AG04449 (cell line): ENCODE data around the gene DENND5B.

Source experiments
- CTCF ChIA-PET: fragments of 350-600 bp; formaldehyde crosslinking; extraction: SDS; loops from one replicate; lab custom pipeline; 2021; ENCODE audit warnings: antibody characterized with exemption; lab: Yijun Ruan, JAX
- POLR2A ChIA-PET: fragments of 400-600, 350-600 bp; formaldehyde crosslinking; extraction: SDS; loops from one replicate; lab custom pipeline; 2020; ENCODE audit warnings: antibody characterized with exemption, inconsistent platforms; lab: Yijun Ruan, JAX
- DNase-seq: peaks from one replicate; pipeline ENCODE4 v3.0.0-alpha.2; 2010; ENCODE audit warnings: low read depth, low spot score
- H3K4me3 ChIP-seq: 2 replicates; pipeline ENCODE4 v1.5.1; 2011; ENCODE audit warnings: low read depth, mild to moderate bottlenecking, control low read depth, low read length
- TF ChIP-seq, protein P1 (sequence below): IDR thresholded peaks from one replicate; pipeline ENCODE4 v1.5.1; 2011; ENCODE audit warnings: mild to moderate bottlenecking, moderate library complexity, low read length, control low read depth, inconsistent platforms; ENCODE audit not compliant: insufficient read depth; ENCODE audit errors: missing control alignments

The DENND5B gene

DNA sequence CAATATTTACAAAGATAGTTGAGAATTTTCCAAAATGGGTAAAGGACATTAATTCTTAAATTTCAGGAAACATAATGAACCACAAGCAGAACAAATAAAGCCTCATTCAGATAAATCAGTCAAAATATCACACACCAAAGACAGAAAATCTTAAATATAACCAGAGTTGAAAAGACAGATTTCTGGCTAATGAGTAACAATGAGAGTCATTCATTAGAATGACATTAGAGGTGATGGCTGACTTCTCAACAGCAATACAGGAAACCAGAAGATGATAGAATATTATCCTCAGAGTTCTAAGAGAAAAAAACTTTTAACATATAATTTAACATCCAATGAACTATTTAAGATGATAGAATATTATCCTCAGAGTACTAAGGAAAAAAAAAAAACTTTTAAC, 124.2 kb downstream of the DENND5B start:
- POLR2A ChIA-PET: no interaction called here
- no peak for DNase-seq
- H3K4me3 ChIP-seq: no peak overlapping the region
- TF ChIP-seq, protein P1, sequence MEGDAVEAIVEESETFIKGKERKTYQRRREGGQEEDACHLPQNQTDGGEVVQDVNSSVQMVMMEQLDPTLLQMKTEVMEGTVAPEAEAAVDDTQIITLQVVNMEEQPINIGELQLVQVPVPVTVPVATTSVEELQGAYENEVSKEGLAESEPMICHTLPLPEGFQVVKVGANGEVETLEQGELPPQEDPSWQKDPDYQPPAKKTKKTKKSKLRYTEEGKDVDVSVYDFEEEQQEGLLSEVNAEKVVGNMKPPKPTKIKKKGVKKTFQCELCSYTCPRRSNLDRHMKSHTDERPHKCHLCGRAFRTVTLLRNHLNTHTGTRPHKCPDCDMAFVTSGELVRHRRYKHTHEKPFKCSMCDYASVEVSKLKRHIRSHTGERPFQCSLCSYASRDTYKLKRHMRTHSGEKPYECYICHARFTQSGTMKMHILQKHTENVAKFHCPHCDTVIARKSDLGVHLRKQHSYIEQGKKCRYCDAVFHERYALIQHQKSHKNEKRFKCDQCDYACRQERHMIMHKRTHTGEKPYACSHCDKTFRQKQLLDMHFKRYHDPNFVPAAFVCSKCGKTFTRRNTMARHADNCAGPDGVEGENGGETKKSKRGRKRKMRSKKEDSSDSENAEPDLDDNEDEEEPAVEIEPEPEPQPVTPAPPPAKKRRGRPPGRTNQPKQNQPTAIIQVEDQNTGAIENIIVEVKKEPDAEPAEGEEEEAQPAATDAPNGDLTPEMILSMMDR: no peak
- CTCF ChIA-PET: no interaction called here

GRCh38 chr12:31465002-31465401, 125.9 kb downstream of the DENND5B start:
- TF ChIP-seq, protein P1: no peak
- no peak overlapping the region for H3K4me3 ChIP-seq
- ChIA-PET POLR2A (no interaction called here), CTCF (no interaction called here)
- no peak for DNase-seq

DNA sequence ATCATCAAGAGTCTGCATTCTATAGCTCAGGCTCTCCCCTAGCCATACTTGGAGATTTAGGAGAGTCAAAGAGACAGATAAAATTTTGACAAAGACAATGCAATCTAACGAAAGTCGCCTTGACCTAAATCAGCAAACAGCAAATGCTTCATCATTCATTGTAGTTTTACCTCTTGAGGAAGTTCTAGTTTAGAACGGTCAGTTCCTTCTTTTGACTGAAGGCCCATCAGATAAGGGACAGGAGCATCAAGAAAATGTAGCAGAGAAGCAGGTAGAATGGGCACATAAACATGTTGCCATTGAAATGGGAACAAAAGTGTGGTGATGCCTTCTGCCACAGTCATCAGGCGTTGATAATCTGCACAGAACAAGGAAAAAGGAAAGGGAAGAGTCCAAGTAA, 130.9 kb downstream of the DENND5B start:
- TF ChIP-seq, protein P1: no peak
- no peak for DNase-seq
- CTCF ChIA-PET: no interaction called here
- POLR2A ChIA-PET: no interaction called here
- H3K4me3 ChIP-seq: no peak overlapping the region

GRCh38 chr12:31456562-31456961, 134.4 kb downstream of the DENND5B start:
- no peak for DNase-seq
- no peak overlapping the region for H3K4me3 ChIP-seq
- ChIA-PET POLR2A (no interaction called here), CTCF (interaction anchor here (1.0 kb wide), 1 partner anchor 604 kb away, joined by 3 read pairs; no protein-coding TSS in a partner anchor)
- TF ChIP-seq, protein P1: no peak

- H3K4me3 ChIP-seq: no peak overlapping the region
- TF ChIP-seq, protein P1: no peak
- POLR2A ChIA-PET: no interaction called here
- no peak for DNase-seq
- CTCF ChIA-PET: no interaction called here
Measured at GRCh38 chr12:31444736-31445135, 146.2 kb downstream of the DENND5B start.

DNA sequence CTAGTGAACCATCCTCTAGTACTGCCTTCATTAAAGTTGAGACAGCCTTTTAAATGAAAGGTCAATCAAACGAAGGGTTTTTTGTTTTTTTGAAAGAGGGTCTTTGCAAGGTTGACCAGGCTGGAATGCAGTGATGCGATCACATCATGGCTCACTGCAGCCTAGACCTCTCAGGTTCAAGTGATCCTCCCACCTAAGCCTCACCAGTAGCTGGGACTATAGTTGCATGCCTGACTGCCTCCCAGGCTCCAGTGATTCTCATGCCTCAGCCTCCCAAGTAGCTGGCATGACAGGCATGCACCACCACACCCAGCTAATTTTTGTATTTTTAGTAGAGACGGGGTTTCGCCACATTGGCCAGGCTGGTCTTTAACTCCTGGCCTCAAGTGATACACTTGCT, 150.3 kb downstream of the DENND5B start:
- TF ChIP-seq, protein P1: no peak
- POLR2A ChIA-PET: no interaction called here
- CTCF ChIA-PET: interaction anchor here (0.9 kb wide), 1 partner anchor 195 kb away, joined by 4 read pairs; no protein-coding TSS in a partner anchor
- no peak overlapping the region for H3K4me3 ChIP-seq
- DNase-seq: no peak
